ENCODE measurements around the gene AHRR.
"Not testable (repeated sequence)": the region's sequence is repeated elsewhere in the genome, so short reads cannot be mapped to it uniquely, and the experiment has no call there.

Gene AHRR

DNA sequence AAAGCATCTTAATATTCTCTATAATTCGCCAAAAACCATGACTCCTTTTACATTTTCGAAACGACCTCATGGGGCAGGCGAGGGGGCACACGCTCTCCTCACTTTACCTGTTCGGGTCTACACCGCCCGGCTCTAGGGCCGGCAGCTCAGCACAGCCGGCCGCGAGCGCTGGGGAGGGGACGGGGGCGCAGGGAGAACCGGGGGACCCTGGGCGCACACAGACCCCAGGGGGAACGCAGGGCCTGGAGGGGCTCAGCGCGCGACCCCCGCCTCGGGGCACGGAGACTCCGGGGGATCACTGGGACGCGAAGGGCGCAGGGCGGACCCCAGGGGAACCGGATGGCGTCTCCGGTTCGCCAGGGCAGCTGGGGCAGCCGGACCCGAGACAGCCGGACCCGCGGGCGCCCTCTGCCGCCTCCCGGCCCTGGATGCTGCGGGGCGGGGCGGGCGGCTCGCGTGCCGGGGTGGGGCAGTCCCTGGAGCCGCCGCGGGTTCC lies at the start of gene AHRR:
Gene AHRR (plus strand): TSS at position 485 of the 496 bp plus-strand sequence. CDS start 22,189 bp downstream, outside the sequence.
- no peak for DNase-seq (ENCODE audit: low read depth in 2 of 2, low spot score in 1 of 2)

DNA sequence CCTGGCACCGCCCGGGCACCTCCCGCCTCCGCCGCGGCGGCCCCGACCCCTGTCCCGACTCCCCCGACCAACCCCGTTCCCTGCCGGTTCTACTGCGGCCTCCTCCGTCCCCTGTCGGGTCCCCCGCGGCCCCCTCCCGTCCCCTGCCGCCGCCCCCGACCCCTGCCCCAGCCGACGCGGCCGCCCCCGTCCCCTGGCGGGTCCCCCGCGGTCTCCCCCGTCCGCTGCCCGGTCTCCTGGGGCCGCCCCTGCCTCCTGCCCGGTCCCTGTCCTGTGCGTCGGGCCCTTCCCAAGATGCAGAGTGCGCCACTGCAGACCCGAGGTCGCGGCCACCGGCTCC lies 49.7 kb upstream of the AHRR start:
- not testable (repeated sequence) for DNase-seq (ENCODE audit: low read depth in 2 of 2, low spot score in 1 of 2)

DNA sequence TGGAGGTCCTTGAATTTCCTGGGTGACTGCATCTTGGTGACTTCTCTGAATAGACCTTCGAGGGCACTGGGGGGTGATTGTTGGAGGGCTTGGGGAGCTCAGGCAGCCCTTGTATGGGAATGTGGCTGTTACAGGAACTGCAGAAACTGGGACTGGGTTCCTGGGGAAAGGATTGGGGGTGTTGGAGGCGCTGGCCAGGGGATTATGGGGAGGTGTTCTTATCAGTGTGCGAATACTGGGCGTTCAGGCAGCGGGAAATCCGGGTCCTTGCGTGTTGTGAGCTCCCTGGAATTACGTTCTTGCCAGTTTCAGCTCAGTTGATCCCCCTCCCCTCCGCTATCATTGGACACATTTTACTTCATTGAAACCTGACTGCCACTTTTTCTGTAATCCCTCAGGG lies 48.4 kb upstream of the AHRR start:
- DNase-seq (ENCODE audit: low read depth in 2 of 2, low spot score in 1 of 2): not testable (repeated sequence)

DNA sequence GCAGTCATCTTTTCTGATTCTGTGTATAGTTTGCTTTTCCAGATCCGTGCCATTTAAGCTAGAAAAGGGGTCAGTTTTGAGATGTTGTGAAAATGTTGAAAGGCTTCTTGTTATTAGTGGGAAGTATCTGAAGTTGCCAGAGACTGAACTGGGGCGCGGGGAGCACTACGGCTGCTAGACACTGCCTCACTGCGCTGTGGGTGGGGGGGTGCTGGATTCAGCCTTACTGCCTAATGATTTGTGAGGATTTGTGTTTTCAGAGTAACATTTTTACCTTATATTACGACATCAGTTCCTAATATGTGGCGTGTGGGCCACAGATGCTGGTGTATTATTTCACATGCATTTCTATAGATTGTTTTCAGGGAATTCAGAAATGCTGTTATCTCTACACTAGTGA lies 48.0 kb upstream of the AHRR start:
- not testable (repeated sequence) for DNase-seq (ENCODE audit: low read depth in 2 of 2, low spot score in 1 of 2)

DNA sequence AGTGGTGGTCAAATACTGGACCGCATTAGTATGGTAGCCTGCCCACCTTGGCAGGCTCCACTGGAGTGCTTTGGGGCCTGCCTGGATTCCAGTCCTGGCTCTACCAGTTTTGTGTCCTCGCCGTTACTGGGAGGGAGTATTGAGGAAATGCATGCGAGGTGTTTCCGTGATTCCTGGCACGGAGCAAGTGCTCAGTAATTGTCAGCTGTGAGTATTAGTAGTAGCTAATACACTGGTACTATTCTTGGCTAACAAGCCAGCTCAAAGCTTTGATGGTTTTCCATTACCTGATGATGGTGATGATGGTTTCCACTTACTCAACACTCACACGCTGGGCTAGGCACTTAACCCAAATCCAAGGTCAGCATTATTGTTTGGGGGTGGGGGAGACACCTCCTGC lies 47.2 kb upstream of the AHRR start:
- not testable (repeated sequence) for DNase-seq (ENCODE audit: low read depth in 2 of 2, low spot score in 1 of 2)

DNA sequence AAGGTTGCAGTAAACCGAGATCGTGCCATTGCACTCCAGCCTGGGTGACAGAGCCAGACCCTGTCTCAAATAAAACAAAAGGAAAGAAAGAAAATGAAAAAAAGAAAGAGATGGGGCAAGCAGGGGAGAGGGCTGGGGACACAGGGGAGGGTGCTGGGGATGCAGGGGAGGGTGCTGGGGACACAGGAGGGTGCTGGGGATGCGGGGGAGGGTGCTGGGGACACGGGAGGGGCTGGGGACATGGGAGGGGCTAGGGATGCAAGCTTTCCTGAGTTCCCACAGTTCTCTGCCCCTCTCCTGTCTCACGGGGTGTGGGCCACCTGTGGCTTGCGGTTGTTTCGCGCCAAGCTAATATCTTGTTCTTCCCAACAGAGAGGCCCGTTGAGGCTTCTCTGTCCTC lies 42.9 kb upstream of the AHRR start:
- DNase-seq (ENCODE audit: low read depth in 2 of 2, low spot score in 1 of 2): no peak

DNA sequence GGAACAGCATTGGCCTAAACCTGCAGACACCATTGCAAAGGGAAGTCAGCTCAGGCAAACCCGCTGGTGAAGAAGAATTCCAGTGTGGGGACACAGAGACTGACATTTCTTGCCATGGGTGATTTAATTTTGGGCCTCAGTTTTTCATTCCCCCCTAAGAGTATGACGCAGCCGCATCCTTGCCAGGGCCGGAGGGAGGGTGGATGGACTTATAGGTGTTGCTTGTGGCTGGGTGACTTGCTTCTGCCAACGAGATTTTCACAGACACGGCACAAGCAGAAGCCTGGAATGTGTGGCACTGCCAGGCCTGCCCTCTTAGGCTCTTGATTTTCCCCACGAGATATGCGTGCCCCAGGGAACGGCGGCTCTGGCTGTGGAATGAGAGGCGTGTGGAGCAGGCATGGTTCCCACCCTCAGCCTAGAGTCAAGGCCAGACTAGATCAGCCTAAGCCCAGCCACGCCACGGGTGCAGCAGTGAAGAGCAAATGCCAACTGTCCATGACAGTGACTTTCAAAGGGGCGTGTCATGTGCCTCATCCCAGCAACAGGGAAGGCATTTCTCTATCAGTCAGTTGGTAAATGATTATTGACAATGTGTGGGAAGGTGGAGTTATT lies 42.4 kb upstream of the AHRR start:
- DNase-seq (ENCODE audit: low read depth in 2 of 2, low spot score in 1 of 2): not testable (repeated sequence)

DNA sequence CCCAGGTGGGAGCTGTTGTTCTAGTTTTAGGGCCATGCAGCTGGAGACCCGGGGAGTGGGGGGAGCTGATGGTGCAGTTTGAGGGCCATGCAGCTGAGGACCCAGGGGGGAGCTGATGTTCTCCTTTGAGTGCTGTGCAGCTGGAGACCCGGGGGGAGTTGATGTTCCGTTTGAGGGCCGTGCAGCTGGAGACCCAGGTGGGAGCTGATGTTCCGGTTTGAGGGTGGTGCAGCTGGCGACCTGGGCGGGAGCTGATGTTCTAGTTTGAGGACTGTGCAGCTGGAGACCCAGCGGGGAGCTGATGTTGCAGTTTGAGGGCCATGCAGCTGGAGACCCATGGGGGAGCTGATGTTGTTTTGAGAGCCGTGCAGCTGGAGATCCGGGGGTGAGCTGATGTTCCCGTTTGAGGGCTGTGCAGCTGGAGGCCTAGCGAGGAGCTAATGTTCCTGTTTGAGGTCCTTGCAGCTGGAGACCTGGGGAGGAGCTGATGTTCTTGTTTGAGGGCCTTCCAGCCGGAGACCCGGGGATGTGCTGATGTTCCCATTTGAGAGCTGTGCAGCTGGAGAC lies 35.4 kb upstream of the AHRR start:
- no peak for DNase-seq (ENCODE audit: low read depth in 2 of 2, low spot score in 1 of 2)

DNA sequence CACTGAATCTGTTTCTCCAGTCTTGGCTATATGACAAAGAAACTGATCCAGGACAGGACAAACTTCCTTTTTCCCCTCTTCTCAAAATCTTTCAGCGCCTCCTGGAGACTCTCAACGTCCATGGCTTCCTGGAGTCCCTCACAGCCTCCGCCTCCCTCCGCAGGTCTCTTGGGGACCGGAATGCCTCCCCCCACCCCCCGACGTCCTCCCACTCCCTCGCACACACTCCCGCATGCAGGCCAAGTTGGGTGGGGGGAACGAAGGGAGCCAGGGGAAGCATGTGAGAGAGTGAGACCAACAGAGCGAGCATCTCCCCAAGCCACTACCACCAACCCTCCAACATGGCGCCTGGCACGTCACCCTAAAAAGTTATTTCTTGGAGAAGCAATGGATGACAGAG lies 31.3 kb upstream of the AHRR start:
- DNase-seq (ENCODE audit: low read depth in 2 of 2, low spot score in 1 of 2): not testable (repeated sequence)

DNA sequence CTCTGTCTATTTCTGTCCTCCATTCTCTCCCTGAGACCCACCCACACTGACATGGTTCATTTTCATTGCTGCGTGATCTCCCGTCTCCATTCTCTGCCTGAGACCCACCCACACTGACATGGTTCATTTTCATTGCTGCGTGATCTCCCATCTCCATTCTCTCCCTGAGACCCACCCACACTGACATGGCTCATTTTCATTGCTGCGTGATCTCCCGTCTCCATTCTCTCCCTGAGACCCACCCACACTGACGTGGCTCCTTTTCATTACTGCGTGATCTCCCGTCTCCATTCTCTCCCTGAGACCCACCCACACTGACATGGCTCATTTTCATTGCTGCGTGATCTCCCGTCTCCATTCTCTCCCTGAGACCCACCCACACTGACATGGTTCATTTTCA lies 30.2 kb upstream of the AHRR start:
- DNase-seq (ENCODE audit: low read depth in 2 of 2, low spot score in 1 of 2): not testable (repeated sequence)

DNA sequence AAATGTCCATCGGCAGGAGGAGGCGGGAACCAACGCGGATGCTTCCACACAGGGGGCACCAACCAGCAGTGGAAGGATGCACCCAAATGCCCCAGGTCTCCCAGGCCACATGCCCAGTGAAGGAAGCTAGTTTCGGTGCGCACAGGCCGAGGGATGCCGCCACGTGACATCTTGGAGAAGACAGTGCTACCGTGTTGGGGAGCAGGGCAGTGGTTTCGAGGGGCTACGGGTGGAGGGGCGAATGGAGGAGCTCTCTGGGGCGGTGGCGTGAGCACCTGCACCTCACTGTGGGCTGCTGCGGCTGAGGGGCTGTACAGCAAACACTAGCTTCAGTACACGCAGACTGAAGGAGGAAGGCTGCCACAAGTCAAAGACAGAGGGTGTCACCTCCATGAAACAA lies 26.7 kb upstream of the AHRR start:
- not testable (repeated sequence) for DNase-seq (ENCODE audit: low read depth in 2 of 2, low spot score in 1 of 2)

DNA sequence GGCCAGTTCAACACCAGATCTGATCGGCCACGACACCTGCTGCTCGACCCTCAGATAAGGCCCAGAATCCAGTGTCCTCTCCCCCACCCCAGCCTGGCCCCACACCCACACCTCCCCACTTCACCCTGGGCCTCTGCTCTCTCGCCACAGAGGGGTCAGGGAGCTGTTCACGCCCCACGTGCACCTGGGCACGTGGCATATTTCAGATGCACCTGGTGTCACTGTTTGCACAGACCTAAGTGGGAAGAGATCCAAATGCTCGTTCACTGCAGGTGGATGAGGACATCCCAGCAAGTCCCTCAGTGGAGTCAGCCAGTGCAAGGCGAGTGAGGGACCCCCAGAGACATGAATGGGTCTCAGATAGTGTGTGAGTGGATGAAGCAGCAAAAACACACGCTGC lies 25.3 kb upstream of the AHRR start:
- DNase-seq (ENCODE audit: low read depth in 2 of 2, low spot score in 1 of 2): not testable (repeated sequence)

DNA sequence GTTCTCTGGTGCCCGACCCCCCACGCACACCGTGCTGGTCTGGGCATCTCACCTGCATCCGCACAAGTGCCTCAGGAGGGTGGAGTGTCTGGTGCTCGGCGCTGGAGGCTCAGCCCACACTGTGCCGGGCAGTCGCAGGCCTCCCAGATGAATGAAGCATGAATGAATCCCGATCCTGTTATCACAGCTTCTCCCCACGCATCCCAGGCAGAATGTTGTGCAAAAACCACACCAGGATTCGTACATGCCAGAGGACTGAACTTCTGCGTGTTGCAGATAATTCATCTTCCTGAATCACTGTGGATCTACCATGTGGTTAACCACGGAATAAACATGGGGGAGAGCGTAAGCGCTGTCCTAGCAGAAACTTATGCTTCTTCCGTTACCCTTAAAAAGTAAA lies 24.6 kb upstream of the AHRR start:
- not testable (repeated sequence) for DNase-seq (ENCODE audit: low read depth in 2 of 2, low spot score in 1 of 2)

DNA sequence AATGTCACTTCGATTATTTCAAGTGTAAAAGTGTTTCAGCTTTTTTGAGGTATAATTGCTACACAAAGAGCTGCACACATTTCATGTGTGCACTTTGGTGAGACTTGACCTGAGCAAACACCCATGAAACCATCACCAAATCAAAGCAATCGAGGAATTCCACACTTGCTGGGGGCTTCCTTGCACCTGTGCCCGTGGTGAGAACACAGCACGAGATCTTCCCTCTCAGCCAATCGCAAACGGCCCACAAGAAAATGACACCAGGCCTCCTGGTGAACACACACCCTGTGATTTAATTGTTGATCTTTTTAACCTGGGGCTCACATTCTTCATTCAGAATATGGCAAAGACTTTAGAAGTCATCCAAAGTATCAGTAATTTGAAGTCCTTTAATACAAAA lies 24.1 kb upstream of the AHRR start:
- not testable (repeated sequence) for DNase-seq (ENCODE audit: low read depth in 2 of 2, low spot score in 1 of 2)

DNA sequence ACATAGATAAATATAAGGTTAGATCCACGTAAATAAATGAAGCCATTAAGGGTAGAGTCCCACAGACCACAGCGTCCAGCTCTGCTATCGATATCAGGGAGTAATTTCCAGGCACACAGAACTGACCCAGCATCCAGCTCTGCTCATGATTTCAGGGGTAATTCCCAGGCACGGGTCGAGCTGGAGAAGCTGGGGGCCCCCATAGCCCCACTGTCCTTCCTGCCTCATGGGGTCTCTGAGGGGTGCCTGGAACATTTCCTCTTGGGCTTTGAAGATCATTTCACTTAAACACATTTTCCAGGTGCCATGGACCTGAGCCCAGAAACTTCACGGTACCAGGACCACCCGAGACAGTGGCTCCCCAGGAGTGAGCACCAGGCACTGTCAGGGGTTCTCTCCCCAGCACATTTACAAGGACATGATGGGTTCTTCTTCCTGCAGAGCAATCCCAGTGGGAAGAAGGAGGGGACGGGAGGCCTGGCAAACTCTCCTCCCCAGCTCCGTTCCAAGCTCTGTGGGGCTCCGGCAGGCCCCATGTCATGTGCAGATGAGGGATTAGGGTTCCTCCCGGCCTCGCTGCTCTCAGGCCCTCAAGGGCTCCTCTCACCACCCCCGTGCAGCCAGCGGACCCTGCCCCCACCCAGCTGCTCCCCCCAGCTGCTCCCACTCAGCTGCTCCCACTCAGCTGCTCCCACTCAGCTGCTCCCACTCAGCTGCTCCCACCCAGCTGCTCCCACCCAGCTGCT lies 23.4 kb upstream of the AHRR start:
- DNase-seq (ENCODE audit: low read depth in 2 of 2, low spot score in 1 of 2): not testable (repeated sequence)

DNA sequence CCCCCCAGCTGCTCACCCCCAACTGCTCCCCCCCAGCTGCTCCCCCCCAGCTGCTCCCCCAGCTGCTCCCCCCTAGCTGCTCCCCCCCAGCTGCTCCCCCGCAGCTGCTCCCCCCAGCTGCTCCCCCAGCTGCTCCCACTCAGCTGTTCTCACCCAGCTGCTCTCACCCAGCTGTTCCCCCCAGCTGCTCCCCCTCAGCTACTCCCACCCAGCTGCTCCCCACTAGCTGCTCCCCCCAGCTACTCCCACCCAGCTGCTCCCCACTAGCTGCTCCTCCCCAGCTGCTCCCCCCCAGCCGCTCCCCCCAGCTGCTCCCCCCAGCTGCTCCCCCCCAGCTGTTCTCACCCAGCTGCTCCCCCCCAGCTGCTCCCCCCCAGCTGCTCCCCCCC lies 22.8 kb upstream of the AHRR start:
- DNase-seq (ENCODE audit: low read depth in 2 of 2, low spot score in 1 of 2): no peak

DNA sequence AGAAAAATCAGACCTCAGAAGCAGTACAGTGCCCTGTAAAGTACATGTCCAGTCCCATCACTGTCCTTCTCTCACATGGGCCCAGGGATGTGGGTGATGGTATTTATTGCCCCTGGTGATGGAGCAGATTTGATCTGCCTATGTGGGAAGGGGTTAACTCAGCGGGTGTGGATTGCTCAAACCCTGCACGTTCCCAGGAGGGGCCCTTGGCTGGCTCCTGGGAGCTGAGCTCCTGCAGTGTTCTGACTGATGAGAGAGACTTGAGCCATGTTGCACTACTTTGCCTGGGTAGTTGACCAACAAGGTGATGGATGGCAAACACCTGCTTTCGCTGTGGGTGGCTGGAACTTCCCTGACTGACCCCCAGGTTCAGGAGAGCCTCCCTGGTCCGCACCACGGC lies 21.6 kb upstream of the AHRR start:
- not testable (repeated sequence) for DNase-seq (ENCODE audit: low read depth in 2 of 2, low spot score in 1 of 2)

DNA sequence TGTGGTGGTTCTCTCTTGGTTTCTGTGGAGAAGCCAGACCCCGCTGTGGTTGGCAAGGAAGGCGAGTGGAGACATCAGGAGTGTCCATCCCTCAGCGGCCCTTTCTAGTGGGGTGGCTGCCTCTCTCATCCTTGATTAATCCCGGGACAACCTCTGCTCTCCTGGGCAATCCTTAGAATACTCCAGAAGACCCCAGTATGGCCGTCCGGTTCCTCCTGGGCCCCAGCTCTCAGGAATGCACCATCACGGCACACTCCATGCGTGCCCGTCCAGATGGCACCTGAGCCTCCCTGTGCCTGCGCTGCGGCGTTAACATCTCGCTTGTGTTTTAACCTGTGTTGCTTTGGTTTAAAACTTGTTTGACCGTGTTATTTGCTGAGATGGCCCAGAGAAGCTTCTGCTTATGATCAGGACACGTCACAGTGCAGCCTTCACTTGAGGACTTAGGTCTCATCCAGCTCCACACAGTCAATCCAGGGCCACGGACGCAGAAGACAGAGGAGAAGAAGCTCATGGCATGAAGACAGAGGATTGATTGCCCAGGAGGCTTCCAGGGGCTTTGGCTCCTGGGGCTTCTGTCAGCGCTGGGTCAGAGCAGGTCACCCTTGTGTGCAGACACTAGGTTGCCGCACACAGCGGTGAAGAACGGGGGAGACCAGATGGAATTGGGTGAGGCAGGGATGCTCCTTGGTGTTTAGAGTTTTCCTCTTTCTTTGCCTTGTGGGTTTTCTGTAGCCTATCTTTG lies 20.7 kb upstream of the AHRR start:
- DNase-seq (ENCODE audit: low read depth in 2 of 2, low spot score in 1 of 2): not testable (repeated sequence)

DNA sequence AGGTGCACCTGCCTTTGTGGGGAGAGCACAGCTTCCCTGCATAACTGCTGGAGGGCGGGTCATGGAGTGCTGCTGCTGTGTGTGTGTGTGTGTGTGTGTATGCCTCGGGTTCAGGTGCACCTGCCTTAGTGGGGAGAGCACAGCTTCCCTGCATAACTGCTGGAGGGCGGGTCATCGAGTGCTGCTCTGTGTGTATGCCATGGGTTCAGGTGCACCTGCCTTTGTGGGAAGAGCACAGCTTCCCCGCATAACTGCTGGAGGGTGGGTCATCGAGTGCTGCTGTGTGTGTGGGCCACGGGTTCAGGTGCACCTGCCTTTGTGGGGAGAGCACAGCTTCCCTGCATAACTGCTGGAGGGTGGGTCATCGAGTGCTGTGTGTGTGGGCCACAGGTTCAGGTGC lies 19.1 kb upstream of the AHRR start:
- DNase-seq (ENCODE audit: low read depth in 2 of 2, low spot score in 1 of 2): not testable (repeated sequence)

DNA sequence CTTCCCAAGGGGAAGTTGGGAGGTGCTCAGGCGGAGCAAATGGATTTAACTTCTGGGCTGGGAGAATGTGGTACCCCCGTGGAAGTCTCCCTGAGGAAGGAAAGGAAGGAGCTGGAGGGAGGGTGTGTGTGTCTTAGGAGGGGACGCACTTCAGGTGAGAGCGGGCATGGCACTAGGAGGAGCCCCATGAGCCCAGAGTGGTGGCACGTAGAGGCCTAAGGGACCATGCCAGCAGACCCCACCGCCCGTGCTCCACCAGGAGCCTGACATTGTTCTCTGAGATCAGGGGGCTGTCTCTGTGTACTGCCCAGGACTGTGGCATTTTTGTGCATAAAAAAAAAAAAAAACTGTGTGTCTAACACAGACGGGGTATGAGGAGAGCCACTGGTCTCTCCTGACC lies 18.5 kb upstream of the AHRR start:
- DNase-seq (ENCODE audit: low read depth in 2 of 2, low spot score in 1 of 2): no peak

DNA sequence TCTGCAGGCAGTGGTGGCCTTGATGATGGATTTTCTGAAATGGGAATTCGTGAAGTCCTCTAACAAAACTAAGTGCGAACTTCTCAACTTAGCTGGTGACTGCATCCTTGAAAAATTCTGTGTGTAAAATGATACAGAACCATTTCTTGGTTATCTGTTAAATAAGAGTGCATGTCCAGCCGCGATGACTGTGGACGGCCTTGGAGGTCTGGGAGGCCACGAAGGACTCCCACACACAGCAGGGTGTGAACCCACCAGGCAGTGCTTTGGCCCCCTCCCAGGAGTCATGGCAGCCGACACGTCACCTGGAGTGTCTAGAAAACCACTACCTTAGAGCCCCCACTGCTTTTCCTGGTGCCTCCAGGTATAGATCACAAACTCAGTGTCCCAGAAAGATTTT lies 17.8 kb upstream of the AHRR start:
- not testable (repeated sequence) for DNase-seq (ENCODE audit: low read depth in 2 of 2, low spot score in 1 of 2)

DNA sequence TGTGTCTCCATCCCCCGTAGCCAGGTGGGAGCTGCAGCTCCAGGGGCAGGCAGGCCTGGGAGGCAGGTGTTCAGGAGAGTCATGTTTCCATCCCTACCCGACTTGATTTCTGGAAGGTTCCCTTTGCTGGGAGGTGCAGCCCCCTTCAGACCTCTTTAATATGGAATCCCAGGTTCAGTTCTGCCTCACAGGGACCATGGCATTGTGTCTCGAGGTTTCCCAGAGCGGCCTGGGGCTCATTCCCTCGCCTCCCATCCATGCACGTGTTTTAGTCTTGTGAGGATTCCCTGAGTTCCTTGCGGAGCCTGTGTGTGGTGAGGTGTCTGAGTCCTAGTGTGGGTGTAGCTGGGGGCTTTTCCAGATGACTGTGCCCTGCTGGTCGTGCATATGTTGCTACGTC lies 16.5 kb upstream of the AHRR start:
- no peak for DNase-seq (ENCODE audit: low read depth in 2 of 2, low spot score in 1 of 2)

Measured in stimulated activated CD8-positive, alpha-beta memory T cell treated with anti-CD3 and anti-CD28 coated beads, Interleukin-4, amount 100 ng/mL, for 4 hours (primary cell).